HG02642 (cell line): ENCODE results near the gene PDGFB.

Experiments
- ATAC-seq: cut with Tn5 transposase; IDR thresholded peaks from one replicate; pipeline ENCODE4 v1.9.1; 2021; ENCODE audit warnings: mild to moderate bottlenecking; ENCODE audit not compliant: unreplicated experiment, poor library complexity

The PDGFB gene

DNA sequence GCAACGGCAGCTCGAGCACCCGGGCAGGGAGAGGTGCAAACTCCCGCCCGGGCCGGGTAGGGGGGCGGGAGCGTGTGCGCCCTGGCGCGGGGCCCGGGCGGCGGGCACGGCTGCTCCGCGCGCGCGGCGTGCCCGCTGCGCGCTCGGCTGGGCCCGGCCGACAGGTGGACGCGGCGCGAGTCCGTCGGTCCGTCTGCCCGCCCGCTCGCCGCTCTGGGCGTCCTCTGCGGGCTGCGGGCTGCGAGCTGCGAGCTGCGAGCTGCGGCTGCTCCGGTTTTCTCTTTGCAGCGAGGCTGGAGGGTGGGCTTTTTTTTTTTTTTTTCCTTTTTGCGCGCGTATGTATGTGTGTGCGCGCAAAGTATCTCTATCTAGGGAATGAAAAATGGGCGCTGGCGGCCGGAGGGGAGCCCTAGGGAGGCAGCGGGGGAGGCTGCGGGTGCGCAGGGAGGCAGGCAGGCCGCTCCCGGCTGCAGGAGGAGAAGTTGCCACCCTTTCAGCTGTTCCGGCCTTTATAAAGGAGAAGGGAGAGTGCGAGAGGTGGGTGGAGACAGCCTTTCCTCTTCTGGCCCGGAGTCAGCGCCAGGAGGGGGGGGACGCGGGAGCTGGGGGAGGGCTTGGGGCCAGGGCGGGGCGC is at the start of gene PDGFB:
TSS of gene PDGFB (minus strand) at position 487 of the 634 bp plus-strand sequence. CDS start 1,019 bp downstream, outside the sequence.
- ATAC-seq = no peak

DNA sequence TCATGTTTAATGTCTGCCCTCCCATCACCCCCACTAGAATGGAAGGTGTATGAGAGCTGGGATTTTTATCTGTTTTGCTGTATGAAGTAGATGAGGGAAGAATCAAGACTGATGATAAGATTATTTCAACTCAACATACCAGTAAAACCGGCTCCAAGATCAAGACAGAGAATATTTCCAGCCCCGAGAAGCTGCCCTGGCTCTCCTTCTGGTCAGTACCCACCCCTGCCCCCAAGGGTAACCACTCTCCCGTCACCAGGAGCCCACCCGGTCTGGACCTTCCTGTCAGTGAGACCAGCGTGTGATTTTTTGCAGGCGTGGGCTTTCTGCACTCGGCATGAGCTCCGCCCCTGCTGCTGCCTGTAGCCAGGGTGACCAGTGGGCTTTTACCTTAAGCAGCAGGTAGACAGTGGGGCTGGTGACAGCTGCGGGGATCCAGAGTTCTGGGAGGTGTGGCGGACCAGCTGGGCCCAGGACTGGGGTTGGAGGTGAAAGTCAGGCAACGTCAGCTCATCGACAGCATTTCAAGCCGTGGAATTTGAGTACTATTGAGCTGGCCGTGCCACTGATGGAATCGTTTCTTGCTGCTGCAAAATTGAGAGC is 49.1 kb upstream of the PDGFB start:
- ATAC-seq = no peak

DNA sequence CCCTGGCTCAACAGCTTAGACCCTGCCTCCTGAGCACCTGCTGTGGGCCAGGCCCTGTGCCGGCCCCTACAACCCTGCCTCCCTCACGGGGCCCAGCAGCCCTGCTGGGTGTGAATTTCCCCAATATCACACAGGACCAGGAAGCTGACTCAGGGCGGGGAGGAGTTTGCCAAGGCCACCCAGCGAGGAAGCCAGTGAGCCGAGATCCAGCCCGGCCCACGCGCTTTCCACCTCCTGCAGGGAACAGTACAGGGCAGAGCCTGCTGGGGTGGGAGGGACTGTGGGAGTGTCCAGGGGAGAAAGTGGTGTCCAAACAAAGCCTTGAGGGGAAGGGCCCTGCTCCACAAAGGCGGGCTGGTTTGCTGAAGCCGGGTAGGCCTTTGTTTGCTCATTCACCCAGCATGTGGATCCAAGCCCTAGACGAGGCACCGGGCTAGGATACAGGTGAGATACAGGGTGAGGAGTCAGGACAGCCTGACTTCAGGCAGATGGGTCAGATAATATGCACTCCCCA is 47.8 kb upstream of the PDGFB start:
- no peak for ATAC-seq

DNA sequence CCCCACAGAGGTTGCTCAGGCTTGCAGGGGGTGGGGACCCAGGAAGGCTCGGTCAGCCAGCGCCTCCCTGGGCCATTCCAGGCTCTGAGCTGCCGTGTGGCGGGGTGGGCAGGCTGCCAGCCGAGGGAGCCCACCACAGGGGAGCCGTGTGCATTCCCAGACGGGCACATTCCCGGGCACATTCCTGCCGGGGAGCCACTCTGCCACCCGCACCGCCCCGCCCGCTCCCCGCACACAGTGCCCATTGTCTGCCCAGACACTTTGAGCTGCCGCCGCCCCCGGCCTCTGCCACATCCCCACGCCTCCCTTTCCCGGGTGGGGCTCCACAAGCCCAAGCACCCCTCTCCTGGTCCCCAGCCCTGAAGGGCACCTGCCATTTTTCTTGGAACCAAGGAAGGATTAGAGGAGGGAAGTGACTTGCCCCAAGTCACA is 47.3 kb upstream of the PDGFB start:
- no peak for ATAC-seq

DNA sequence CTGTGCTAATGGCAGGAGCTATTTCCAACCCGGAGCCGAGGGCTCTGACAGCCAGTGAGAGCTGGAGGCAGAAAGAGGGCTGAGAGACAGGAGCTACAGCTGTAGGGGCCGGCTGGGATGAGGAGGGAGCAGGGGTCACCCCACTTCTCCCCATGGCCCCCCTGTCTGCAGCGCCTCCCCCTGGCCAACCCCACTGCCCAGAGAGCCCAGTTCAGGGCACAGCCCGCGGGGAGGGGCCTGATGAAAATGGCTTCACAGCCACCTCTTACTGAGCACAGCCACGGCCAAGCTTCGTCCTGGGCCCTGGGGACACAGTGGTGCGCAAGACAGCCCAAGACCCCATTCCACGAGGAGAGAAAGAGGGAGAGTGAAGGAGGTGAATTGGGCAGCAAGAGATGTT is 46.7 kb upstream of the PDGFB start:
- ATAC-seq = no peak

DNA sequence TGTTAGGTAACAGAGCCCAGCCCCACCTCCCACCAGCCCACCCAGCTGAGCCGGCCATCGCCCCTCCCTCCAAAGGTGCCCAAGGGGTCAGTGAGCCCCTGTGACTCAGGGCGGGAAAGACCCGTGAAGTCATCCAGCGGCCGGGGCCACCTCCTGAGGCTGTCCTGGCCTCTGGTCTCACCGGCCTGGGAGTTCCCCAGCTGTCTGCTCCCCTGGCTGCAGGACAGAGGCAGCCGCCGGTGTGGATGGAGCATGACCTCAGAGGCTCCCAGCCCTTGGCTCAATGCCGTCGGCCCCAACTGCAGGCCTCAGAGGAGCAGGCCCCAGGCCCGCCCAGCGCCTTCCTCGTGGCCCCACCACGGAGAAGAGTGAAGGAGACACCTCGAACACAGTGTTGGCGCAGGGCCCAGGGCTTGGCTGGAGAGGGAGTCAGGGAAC is 46.0 kb upstream of the PDGFB start:
- no peak for ATAC-seq

DNA sequence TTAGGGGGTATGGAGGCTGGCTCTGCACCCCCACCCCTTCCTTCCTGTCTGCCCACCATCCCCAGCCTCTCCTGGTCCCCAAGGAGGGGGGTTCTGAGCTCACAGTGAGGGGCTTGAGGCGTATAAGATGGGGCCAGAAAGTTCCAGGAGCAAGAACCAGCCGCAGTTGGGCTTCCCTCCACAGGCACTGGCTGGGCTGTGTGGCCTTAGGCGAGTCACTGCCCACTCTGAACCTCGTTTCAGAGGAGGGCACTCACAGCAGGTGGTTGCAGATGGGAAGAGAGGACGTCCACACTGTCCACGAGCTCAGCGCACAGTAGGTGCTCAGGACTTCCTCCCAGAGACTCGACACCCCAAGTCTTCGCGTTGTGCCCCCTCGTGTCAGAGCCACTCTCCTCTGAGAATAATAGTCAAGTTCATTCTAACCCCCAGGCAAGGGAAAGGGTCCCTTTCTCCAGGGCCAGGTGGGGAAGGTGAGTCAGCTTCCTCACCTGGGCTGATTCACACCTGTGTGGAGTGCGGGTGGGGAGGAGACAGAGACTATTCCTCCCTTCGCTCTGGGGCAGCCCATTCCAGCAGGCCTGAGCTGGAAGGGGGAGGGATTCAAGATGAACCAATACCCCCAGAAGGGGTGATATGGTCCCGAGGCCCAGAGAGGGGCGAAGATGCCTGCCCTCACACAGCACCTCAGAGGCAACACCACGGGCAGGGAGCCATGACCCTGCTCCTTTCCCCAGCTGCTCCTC is 45.4 kb upstream of the PDGFB start:
- no peak for ATAC-seq

DNA sequence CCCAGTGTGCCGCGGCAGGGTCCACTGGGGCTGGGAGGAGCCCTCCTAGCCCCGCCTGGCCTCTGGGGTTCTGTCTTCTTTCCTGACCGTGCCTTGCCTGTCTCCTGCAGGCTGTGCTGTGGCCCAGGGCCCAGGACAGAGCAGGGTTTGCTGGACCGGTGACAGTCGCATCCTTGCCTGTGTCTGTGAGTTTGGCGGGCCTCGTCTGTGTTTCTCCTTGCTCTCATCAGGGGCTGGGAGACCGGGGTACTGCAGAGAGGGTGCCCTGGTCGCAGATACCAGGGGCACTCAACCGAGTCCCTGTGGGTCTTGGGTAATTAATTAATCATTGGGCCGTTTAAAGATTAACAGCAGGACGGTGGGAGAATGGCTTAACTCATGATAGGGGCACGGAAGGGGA is 44.8 kb upstream of the PDGFB start:
- no peak for ATAC-seq

DNA sequence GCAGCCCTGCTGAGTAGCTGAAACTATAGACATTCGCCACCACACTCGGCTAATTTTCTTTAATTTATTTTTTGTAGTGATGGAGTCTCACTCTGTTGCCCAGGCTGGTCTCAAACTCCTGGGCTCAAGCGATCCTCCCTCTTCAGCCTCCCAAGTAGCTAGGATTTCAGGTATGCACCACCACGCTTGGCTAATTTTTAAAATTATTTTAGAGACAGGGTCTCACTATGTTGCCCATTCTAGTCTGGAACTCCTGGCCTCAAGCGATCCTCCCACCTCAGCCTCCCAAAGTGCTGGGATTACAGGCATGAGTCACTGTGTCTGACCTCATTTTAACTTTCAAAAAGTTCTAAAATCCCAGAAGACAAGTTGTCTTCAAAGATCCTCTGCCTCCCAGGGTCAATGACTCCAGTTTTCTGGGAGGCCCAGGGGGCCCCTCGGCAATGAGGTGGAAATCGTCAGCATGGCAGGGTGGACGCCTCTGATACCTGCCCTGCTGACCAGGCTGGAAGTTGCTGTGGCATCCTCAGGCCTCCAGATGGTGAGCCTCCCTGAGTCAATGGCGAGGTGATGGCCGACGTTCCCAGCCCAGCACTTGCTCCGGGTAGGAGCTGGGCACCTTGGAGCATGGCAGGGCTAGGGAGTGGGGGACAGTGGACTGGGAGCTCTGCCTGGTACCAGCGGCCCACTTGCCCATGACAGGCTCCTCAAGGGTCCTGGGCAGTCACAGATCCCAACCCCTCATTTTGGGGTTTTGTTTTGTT is 43.5 kb upstream of the PDGFB start:
- no peak for ATAC-seq

DNA sequence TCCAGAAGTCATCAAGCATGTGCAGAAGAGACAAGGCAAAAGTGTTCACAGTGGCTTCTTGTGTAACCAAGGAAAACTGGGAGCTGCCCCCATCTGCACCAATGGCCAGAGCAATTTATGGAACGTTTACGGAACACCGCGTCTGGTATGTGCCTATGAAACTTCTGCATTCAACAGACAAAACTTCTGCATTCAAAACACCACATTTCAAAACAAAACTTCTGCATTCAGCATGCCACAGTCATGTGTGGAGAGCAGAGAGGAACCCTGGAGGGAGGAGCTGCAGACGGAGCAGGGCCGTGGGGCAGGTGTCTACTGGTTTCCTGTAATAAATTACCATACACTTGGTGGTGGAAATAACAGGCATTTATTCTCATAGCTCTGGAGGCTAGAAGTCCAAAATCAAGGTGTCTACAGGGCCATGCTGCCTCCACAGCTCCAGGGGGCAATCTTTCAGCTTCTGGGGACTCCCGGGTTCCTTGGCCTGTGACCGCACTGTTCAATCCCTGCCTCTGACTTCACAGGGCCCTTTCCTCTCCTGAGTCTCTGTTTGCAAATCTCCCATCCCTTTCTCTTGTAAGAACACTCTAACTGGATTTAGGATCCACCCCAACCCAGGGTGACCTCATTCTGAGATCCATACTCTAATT is 42.4 kb upstream of the PDGFB start:
- ATAC-seq = no peak

DNA sequence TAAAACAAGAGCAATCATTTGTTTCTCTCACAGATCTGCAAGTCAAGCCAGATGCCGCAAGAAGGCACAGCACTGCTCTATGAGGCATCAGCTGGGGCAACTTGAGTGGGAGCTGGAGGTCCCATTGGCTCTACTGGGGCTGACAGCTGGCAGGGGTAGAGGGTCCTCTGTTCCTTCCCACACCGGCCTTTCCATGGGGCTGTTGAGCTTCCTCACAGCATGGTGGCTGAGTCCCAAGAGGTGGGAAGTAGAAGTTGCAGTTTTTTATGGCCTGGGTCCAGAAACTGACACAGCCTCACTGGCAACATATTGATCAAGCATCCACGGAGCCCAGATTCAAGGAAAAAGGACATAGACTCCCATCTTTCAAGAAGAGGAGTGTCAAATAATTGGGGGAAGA is 40.2 kb upstream of the PDGFB start:
- no peak for ATAC-seq

DNA sequence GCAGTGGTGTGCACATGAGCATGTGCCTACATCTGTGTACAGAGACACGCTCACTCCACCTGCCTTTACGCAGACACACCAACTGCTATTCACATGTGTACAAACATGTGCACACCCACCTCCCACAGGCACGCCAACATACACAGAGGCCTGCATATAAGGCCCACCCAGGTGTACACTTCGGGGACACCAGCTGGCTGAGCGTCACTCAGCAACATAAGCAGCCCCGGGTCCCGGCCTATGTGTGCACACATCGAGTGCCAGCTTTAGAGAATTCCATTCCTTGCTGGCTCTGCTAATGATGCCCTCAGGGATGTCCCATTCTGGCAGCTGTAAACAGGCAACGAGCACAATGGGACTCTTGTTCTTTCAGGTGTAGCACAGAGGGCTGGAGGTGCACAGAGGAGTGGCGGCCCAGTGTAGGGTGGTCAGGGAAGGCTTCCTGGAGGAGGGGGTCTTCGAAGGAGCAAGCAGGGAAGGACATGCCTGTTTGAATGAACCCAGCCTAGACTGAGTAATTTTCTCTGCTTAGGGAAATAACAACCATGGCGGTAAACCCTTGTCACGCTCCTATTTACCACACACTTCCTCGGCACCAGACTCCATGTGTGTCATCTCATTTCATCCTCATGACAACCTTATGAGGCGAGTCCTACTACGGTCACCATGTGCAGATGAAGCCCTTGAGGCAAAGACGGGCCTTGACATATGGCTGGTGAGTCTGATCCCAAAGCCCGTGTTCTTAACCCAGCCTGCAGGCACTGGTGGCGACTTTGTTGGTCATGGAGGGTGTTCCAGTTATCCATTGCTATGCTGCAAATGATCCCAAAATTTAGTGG is 39.6 kb upstream of the PDGFB start:
- ATAC-seq = no peak

DNA sequence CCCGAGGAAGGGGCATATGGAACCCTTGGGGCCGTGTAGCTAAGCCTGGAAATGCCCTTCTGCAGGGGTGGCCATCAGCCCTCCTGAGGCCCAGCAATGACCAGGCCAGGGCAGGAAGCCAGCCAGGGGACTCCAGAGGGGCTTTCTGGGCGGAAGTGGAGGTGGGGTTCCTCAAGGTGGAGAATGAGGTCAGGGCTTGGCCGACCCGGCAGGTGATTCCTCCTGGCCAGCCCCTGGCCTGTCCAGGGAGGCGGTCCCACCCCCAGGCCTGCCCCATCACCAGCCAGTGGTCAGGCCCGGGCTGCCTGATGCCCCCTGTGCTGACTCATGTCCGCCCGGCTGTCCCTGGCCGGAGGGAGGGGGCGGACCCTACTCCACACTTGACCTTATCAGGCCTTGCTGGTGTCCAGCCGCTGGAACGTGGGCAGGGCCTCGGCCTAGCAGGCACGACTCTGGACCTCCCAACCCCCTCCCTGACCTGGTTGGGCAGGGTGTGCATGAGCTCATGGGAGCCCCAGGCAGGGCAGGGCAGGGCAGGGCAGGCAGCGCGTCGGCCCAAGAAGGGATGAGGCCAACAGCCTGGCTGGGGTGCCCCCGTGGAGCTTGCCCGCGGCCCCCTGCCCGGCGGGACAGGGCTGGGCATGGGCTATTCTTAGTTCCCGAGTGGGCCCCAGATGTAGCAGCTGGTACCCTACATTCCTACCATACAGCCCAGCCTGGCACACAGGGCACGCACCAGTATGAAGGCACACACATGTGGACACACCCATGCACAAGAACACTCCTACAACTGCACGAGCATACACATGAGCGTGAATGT is 38.8 kb upstream of the PDGFB start:
- no peak for ATAC-seq

DNA sequence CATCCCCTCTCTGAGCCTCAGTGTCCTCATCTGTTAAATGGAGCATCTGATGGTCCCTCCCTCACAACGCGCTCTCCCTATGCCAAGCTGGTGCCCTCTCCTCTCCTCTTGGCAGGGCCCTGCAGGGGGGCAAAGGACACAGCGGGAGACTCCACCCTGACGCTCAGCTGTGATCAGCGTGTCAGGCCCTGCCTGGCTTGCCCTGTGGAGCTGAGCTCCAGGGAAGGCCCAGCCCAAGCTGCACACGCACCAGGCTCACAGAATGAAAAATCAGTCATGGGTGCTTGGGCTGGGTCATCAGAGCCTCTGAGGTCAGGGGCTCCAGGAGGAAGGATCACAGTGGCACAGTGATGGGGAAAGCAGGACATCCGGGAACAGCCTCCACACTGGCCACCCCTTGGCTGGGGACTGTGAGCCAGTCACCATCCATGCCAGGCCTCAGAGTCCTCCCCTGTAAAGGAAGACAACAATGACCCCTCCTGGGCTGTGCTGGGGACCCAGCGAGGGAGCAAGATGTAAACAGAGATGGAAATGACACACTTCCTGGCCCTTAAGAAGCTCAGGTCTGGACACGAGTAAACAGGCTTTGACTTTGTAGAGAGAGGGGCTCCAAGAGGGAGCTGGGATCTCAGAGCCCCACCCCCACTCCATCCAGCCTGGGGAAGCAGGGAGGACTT is 38.0 kb upstream of the PDGFB start:
- ATAC-seq = no peak

DNA sequence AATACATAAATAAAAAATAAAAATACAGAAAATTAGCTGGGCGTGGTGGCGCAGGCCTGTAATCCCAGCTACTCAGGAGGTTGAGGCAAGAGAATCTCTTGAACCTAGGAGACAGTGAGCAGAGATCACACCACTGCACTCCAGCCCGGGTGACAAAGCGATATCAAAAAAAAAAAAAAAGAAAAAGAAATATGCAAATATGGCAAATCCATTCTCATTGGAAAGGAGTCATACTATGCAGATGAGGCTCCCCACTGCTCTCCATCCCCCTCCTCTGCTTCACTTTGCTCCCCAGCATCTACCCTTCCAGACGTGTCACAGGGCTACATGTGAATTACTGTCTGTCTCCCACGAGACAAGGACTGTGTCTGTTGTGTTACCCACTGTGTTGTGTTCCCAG is 36.3 kb upstream of the PDGFB start:
- ATAC-seq = no peak

DNA sequence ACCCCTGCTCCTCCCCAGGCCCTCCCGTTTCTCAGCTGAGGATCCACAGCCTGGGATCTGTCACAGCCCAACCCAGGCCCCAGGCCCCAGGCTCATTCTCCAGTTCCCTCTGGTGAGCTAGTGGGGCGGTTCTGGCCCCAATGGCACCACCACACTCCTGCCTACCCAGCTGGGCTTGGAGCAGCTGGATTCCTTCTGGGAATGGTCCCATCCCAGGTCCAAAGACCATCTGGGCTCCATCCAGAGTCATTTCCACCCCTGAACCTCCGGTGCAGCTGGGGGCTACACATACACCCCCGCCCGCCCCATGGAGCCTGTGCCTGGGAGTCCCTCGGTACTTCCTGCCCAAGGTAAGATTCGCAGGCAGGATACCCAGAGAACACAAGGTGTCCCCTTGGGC is 35.5 kb upstream of the PDGFB start:
- no peak for ATAC-seq

DNA sequence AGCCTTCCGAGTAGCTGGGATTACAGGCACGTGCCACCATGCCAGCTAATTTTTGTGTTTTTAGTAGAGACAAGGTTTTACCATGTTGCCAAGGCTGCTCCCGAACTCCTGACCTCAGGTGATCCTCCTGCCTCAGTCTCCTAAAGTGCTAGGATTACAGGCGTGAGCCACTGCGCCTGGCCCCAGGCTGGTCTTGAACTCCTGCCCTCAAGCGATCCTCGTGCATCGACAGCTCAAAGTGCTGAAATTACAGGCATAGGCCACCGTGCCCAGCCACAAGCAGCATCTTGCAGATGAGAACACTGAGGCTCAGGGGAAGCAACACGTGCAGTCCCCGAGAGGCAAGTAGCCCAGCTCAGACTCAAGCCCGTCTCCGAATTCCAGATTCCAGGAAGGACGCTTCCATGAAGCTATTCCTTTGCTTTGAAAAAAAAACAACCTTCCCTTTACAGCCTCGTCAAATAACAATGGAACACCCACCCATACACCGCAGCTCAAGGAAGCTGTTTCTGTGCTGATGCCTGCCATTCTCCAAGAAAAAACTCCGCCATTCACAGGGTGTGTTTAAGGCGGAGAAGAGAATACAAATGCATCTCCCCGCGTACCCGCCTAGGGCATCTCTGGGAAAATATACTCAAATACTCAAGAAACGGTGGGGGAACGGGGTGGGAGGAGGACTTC is 34.5 kb upstream of the PDGFB start:
- ATAC-seq = no peak
